ENCODE data around the gene SCN11A.
"Not testable (repeated sequence)": the region's sequence is repeated elsewhere in the genome, so short reads cannot be mapped to it uniquely, and the experiment has no call there.

Gene SCN11A

DNA sequence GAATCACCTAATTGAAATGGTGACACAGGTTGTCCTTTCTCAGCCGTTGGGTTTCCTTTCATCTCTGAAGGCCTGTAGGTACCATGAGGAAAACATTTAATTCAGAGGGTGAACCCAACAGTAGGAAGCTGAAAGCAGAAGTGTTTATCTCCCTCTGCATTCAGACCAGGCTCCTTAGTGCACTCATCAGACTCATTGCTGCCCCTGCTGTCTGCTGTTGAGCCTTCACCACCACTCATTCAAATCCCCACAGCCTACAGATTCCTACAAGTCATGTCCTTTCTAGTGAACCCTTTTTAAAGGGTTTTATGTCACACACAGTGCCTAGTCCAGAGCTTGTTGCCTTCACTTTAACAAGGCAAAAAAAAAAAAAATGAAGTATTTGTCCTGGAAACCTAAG is 13.5 kb upstream of the SCN11A start:
- peak; percentile 65 for DNase-seq (ENCODE audit: low spot score)

GRCh38 chr3:39064646-39065045 is 12.9 kb upstream of the SCN11A start:
- no peak for DNase-seq (ENCODE audit: low spot score)

DNA sequence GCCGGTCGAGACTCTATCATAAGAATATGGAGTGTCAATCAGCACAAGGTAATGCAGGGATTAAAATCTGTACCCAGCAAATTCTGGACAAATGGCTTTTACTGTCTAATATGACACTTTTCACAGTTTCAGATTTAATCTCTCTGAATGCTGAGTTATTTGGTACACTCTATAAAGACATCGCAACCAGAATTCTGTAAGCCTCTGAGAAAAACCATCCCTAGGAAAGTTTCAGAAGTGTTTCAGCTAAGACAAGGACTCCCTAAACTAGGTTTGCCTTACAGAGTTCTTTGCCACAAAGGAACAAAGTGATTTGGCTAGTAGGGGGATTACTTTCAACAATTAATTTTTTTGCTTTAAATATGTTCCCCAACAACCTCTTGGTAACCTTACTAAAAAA is 11.4 kb upstream of the SCN11A start:
- DNase-seq (ENCODE audit: low spot score) = no peak

DNA sequence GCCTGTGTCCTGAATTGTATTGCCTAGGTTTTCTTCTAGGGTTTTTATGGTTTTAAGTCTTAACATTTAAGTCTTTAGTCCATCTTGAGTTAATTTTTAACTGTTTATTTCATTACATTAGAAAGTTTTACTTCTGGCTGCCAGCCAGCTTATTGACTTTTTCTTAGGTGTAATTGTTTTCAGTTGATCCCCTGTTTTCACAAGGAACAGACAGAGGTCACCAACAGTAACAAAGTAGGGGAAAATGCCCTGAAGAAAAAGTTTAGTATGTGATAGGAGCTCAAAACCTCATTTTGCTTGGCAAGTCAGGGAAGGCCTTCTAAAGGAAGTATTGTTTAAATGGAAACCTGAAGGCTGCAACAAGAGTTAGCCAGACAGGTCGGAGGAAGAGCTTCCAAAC is 10.4 kb upstream of the SCN11A start:
- no peak for DNase-seq (ENCODE audit: low spot score)

DNA sequence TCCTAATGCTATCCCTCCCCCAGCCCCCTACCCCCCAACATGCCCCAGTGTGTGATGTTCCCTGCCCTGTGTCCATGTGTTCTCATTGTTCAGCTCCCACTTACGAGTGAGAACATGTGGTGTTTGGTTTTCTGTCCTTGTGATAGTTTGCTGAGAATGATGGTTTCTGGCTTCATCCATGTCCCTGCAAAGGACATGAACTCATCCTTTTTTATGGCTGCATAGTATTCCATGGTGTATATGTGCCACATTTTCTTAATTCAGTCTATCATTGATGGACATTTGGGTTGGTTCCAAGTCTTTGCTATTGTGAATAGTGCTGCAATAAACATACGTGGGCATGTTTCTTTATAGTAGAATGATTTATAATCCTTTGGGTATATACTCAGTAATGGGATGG is 9.5 kb upstream of the SCN11A start:
- DNase-seq (ENCODE audit: low spot score) = not testable (repeated sequence)

DNA sequence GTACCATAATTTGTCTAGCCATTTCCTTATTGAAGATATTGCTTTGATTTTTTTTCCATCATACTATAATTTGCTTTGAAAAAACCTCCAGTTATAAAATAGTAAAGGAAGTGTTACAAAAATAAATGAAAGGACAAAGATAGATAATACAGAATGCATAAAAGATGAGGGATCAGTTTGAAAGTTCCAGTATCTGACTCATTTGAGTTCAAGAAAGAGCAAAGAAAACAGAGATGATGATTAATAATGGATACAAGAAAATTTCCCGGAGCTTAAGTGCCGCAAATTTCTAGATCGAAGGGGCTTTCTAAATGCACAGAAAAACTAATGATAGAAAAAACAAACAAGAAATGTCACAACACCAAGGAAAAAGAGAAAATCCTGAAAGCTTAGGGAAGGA is 4.4 kb upstream of the SCN11A start:
- DNase-seq (ENCODE audit: low spot score) = no peak

DNA sequence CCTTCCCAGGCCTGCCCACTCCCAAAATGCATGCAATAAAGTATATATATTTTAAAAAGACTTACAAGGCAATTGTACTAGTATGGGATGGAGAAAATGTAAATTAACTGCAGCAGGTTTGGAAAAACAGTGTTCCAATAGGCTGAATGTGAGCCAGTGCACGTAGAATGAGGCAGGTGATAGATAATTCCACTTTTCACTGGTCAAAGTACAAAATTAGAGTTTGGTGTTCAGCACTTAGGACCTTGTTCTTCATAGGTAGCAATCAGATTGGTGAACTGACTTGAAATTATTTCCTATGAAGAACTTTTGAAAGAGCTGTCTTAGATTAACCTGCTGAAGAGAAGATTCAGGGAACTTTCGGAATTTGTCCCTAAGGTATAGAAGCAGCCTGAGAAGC is 2.0 kb upstream of the SCN11A start:
- DNase-seq (ENCODE audit: low spot score) = no peak

- DNase-seq (ENCODE audit: low spot score) = no peak
These were observed 839 bp upstream of the SCN11A start for GRCh38 chr3:39052583-39052982.

- DNase-seq (ENCODE audit: low spot score) = no peak
These were observed 1.7 kb downstream of the SCN11A start for GRCh38 chr3:39050029-39050428.

DNA sequence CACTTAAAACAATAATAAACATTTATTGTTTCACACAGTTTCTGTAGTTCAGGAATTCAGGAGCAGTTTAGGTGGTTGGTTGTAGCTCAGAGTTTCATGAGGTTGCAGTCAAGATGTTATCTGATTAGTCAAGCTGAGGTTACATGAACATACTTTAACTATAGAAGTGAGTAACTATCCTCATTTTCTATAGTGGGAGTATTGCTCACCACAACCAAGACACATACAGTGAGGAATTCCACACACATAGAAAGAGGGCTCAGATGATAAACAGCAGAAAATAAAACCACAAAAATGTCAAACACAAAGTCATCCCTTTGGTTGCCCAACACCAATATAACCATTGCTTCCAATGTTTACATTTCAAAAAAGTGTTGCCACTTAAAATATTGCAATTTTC is 13.6 kb downstream of the SCN11A start:
- no peak for DNase-seq (ENCODE audit: low spot score)

- no peak for DNase-seq (ENCODE audit: low spot score)
These were observed 22.2 kb downstream of the SCN11A start for GRCh38 chr3:39029556-39029955.

DNA sequence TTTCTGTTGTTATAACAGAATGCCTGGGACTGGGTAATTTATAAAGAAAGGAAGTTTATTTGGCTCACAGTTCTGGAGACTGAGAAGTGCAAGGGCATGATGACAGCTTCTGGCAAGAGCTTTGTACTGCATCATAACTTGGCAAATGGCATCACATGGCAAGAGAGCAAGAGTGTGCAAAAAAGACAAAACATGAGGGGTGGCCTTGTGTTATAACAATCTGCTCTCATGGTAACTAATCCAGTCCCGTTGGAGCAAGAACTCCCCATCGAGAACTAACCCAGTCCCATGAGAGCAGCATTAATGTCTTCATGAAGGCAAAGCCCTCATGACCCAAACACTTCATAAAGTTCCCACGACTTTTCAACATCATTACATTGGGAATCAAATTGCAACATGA is 23.2 kb downstream of the SCN11A start:
- DNase-seq (ENCODE audit: low spot score) = no peak

DNA sequence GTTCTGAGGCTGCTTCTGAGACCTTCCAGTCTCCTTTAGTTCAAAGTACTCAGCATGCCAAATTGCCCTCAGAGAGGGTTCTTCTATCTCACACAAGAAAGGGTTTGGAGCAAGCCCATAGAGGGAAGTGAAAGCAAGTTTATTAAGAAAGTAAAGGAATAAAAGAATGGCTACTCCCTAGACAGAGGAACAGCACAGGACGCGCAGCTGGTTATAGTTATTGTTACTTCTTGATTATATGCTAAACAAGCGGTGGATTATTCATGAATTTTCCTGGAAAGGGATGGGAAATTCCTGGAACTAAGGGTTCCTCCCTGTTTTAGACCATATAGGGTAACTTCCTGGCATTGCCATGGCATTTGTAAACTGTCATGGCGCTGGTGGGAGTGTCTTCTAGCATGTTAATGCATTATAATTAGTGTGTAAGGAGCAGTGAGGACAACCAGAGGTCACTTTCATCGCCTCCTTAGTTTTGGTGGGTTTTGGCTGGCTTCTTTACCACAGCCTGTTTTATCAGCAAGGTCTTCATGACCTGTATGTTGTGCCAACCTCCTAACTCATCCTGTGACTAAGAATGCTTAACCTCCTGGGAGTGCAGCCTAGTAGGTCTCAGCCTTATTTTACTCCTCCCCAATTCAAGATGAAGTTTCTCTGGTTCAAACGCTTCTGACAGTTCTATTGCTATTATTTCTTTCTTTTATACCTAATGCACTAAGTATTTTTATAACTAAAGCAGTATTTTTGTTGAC is 26.3 kb downstream of the SCN11A start:
- no peak for DNase-seq (ENCODE audit: low spot score)

- no peak for DNase-seq (ENCODE audit: low spot score)
These were observed 27.2 kb downstream of the SCN11A start for GRCh38 chr3:39024497-39024896.

DNA sequence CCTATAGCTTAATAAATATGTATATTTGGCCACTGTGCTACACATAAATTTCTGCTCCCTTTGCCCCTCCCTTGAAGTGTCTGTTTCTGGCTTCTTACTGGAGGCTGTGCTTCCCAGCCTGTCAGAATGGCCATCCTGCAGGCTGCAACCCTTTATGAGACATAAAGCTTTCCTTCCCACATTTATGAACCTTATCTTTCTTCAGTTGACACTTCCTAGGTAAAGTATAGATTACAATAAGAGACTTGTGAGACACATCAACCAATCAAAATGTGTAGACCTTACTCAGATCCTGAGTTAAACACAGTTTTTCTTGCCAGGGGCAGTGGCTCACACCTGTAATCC is 29.5 kb downstream of the SCN11A start:
- DNase-seq (ENCODE audit: low spot score) = no peak

DNA sequence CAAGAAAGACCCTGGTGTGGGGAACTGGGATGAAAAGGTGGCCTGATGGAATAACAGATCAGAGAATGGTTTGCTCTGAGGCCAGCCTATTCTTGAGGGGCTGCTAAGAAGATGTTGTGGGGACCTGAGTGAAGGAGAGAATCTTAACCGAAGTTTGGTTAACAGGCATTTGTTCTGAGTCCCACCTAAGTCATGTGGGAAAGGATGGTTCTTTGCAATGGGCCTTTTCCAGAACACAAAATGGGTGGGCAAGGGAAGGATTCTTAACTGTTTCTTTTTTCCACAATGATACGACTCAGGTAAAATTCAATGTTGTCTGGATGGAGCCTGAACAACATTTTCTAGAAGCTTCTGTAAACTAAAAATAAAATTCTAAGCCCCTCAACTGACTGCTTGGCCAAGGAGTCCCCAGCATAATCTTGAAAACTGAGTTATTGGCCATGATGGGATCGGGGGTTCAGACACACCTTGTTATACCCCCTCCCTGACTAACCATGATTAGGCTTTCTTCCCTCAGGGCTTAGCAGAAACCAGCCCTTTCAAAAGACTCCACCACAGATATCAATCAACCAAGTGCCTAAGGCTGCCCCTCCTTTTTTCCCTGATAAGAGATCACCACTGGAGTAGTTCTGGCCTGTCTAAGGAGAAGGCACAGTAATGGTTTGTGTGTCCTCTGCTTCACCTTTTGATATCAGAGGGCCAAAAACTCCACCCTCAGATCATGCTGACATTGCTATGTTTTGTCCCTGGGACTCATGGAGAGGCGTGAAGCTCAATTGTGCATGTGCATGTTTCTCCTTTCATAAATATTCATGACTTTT is 30.1 kb downstream of the SCN11A start:
- no peak for DNase-seq (ENCODE audit: low spot score)

- no peak for DNase-seq (ENCODE audit: low spot score)
These were observed 30.7 kb downstream of the SCN11A start for GRCh38 chr3:39021029-39021428.

DNA sequence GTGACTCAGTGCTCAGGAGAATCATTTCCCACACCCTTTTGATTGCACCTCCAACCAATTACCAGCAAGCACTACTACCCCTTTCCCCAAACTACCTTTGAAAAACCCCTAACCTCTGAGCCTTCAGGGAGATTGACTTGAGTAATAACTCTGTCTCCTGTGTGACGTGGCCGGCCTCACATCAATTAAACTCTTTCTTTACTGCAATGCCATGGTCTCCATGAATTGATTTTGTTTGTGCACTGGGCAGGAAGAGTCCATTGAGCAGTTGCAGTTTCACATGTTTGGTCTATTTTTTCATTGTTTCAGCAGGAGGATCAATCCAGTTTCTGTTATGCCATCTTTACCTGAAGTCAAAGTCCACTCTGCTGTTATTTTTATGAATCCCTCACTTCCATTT is 32.4 kb downstream of the SCN11A start:
- no peak for DNase-seq (ENCODE audit: low spot score)

- DNase-seq (ENCODE audit: low spot score) = no peak
These were observed 36.3 kb downstream of the SCN11A start for GRCh38 chr3:39015418-39015817.

GRCh38 chr3:39013921-39014509 is 37.7 kb downstream of the SCN11A start:
- no peak for DNase-seq (ENCODE audit: low spot score)

- DNase-seq (ENCODE audit: low spot score) = no peak
These were observed 38.5 kb downstream of the SCN11A start for GRCh38 chr3:39013289-39013688.

DNA sequence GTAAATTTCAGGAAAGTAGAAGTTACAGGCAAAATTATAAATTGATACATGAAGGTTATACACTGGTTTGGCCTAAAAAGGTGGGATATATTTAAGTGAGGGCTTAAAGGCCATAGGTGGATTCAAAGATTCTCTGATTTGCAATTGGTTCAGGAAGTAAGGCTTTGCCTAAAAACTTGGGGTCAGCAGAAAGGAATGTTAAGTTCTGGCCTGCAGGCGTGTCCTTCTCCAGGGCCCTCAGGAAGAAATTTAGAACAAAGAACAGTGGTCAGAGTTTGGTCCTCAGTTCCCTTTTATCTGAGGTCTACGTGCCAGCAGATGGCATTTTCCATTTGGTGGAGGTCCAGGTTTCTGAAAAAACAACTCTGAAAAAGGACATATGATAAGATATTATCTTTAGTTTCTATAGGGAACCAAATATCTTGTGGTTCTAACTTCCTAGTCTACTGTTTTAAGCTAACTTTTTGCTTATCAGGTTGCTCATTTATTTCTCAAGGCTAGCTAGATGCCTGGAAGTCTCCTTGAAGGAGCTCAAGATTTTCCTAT is 40.5 kb downstream of the SCN11A start:
- DNase-seq (ENCODE audit: low spot score) = no peak

GRCh38 chr3:39005295-39005694 is 46.4 kb downstream of the SCN11A start:
- DNase-seq (ENCODE audit: low spot score) = no peak

Data from D341Med (cell line).